NCI-H2196 treated with DMSO at 0.1 percent for 48 hours (cell line): ENCODE measurements around the gene ELL3.
"Not testable (repeated sequence)": the region's sequence is repeated elsewhere in the genome, so short reads cannot be mapped to it uniquely, and the experiment has no call there.

Source experiments
- DNase-seq: peaks from one replicate; lab custom pipeline; 2025; ENCODE audit not compliant: unreplicated experiment; lab: John Stamatoyannopoulos, UW

ELL3 gene

DNA sequence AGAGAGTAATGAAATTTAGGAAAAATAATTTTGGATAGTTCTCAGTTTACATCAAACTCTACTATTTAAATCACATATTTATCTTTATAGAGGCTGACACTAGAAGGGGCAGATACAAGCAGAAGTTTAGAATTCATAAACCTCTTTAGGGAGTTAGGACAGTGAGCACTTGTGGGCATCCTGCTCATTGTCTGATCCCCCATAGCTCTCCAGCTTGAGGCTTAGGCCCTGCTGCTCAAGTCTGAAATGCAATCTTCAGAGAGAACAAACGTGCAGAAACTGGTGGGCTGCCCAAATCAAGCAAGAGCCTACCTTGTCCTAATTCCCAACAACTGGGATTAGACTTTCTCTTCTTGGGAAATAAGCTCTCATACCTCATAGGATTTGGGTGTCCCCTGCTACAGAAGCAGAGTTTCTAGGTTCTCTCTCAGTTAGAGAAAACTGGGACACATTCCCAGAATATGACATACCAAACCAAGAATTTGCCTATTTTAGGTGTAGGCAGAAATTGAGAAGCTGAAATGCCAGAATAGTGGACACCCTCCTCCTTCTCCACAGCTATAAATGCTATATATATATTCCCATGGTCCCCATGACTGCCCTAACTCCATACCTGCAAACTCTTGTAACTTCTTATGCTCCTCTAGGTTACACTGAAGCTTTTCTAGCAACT lies 48.6 kb downstream of the ELL3 start:
- not testable (repeated sequence) for DNase-seq

DNA sequence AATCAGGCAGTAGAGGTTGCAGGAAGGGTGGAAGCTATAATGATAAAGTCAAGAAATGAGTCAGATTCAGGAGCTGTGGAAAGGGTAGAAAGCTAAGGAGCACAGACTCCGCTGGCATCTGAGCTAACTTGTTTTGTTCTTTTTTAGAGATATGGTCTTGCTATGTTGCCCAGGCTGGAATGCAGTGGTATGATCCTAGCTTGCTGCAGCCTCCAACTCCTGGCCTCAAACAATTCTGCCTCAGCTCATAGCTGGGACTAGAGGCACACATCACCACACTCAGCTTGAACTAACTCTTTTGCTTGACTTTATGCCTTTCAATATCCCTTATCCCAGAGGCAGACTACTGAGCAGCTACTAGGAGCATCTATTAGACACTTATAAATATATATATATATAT lies 50.5 kb downstream of the ELL3 start:
- DNase-seq, result not testable (repeated sequence)

DNA sequence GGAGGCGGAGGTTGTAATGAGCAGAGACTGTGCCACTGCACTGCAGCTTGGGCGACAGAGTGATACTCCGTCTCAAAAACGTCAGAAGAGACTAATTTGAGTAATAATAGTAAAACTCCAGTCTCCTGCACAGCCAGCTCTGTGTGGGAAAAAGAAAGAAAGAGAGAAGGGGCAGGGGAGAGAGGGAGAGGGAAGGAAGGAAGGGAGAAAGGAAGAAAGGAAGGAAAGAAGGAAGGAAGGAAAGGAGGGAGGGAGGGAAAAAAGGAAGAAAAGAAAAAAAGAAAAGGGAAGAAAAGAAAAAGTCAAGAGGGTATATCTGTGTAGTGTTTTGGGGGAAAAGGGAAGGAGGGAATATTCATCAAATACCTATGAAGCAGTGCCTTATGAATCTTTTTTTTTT lies 53.6 kb downstream of the ELL3 start:
- no peak for DNase-seq
